Measurements from ENCODE around the gene TOR1AIP1. TPM values are rescaled to one million over a fixed set of nuclear protein-coding genes. Genes with fewer than 3 reads are reported as not detected.
A peak's percentile ranks its signal among the peaks of the same experiment; 100 is the strongest.
"Not testable (repeated sequence)": the region's sequence is repeated elsewhere in the genome, so short reads cannot be mapped to it uniquely, and the experiment has no call there.

TOR1AIP1 gene
- total and polyA plus RNA-seq, 5 donors, result 31.6 to 65.9 (median 65.0) TPM

- not testable (repeated sequence) for H3K4me3 ChIP-seq (ENCODE audit: low read length); H3K27ac ChIP-seq (ENCODE audit: low read length)
- WGBS, result 97% methylated on average over 8 of the region's 8 CpGs
Measured at GRCh38 chr1:179962168-179962567, 80.1 kb downstream of the TOR1AIP1 start.

GRCh38 chr1:179966551-179966950 is 84.5 kb downstream of the TOR1AIP1 start:
- H3K27ac ChIP-seq (ENCODE audit: low read length), result no peak overlapping the region
- H3K27me3 ChIP-seq (ENCODE audit: control insufficient read depth, insufficient read depth), result no peaks in the 10 kb centered on the region
- H3K4me1 ChIP-seq (ENCODE audit: control insufficient read depth, insufficient read depth, low read length), result peaks cover 8% of the 10 kb centered on the region
- intact Hi-C loops (cut with DNase I), result no loop called here
- ATAC-seq (peak in 1 of 2 donors; percentile 12), DNase-seq (no peak)
- no peaks in the 10 kb centered on the region for H3K9me3 ChIP-seq (ENCODE audit: control insufficient read depth, low read length)
- no peak overlapping the region for H3K4me3 ChIP-seq (ENCODE audit: low read length)

More at GRCh38 chr1:179962168-179962567, 80.1 kb downstream of the TOR1AIP1 start:
- intact Hi-C loops (cut with DNase I); ATAC-seq; H3K9me3 ChIP-seq (ENCODE audit: control insufficient read depth, low read length); H3K27me3 ChIP-seq (ENCODE audit: control insufficient read depth, insufficient read depth); DNase-seq; H3K4me1 ChIP-seq (ENCODE audit: control insufficient read depth, insufficient read depth, low read length): not testable (repeated sequence)

GRCh38 chr1:179968284-179968993 is 86.4 kb downstream of the TOR1AIP1 start:
- H3K27me3 ChIP-seq (ENCODE audit: control insufficient read depth, insufficient read depth), result no peaks in the 10 kb centered on the region
- ATAC-seq (no peak), DNase-seq (no peak)
- peaks cover 8% of the 10 kb centered on the region for H3K4me1 ChIP-seq (ENCODE audit: control insufficient read depth, insufficient read depth, low read length)
- WGBS, result 92% methylated on average over 6 of the region's 6 CpGs
- intact Hi-C loops (cut with DNase I), result no loop called here
- no peaks in the 10 kb centered on the region for H3K9me3 ChIP-seq (ENCODE audit: control insufficient read depth, low read length)
- H3K27ac ChIP-seq (ENCODE audit: low read length), result peak overlapping the region; percentile 24
- H3K4me3 ChIP-seq (ENCODE audit: low read length), result no peak overlapping the region

GRCh38 chr1:179968994-179969919 is 87.2 kb downstream of the TOR1AIP1 start:
- Histone ChIP-seq H3K4me1 (ENCODE audit: control insufficient read depth, insufficient read depth, low read length) (peaks cover 8% of the 10 kb centered on the region), H3K27me3 (ENCODE audit: control insufficient read depth, insufficient read depth) (no peaks in the 10 kb centered on the region), H3K27ac (ENCODE audit: low read length) (peak overlapping the region; percentile 31), H3K9me3 (ENCODE audit: control insufficient read depth, low read length) (no peaks in the 10 kb centered on the region), H3K4me3 (ENCODE audit: low read length) (no peak overlapping the region)
- DNase-seq (peak in 1 of 3 donors; percentile 44), ATAC-seq (peak; percentile 58 to 82)
- WGBS, result 64% methylated on average over 8 of the region's 8 CpGs
- intact Hi-C loops (cut with DNase I), result no loop called here

Other genes with a start within 250 kb of the TOR1AIP1 start
- under 1 TPM in 2 of 4 donors, not detected in 2; 0.09 to 0.19 TPM for gene FAM163A, start 139.0 kb upstream of the TOR1AIP1 start, total RNA-seq
- gene FAM163A, start 139.0 kb upstream of the TOR1AIP1 start, polyA plus RNA-seq, result 0.16 TPM
- 10 to 100 TPM; 40.1 to 52.2 (median 48.2) TPM for gene TOR1AIP2, start 4.5 kb upstream of the TOR1AIP1 start, total RNA-seq
- 11.0 TPM for gene TOR1AIP2, start 4.5 kb upstream of the TOR1AIP1 start, polyA plus RNA-seq
- gene CEP350, start 72.5 kb downstream of the TOR1AIP1 start, total RNA-seq, result 10 to 100 TPM; 34.3 to 40.3 (median 36.1) TPM
- gene CEP350, start 72.5 kb downstream of the TOR1AIP1 start, polyA plus RNA-seq, result 6.8 TPM

All from right cardiac atrium (tissue), 5 donors.